22Rv1 (cell line): ENCODE results near the gene CD14.
A peak's percentile ranks its signal among the peaks of the same experiment; 100 is the strongest.
"Not testable (repeated sequence)": the region's sequence is repeated elsewhere in the genome, so short reads cannot be mapped to it uniquely, and the experiment has no call there.

Source experiments
- H3K27ac ChIP-seq: fragments of 450-650 bp; 2 replicates; pipeline ENCODE4 v1.5.1; 2017
- CTCF ChIP-seq: fragments of 450-650 bp; IDR thresholded peaks from 2 replicates; pipeline ENCODE4 v1.5.1; 2017; ENCODE audit warnings: mild to moderate bottlenecking
- ZFX ChIP-seq: fragments of 450-650 bp; IDR thresholded peaks from 2 replicates; pipeline ENCODE4 v1.6.1; 2017; ENCODE audit warnings: antibody characterized with exemption, borderline replicate concordance

Gene CD14

GRCh38 chr5:140671472-140672125, 38.6 kb upstream of the CD14 start:
- H3K27ac ChIP-seq: no peak overlapping the region
- TF ChIP-seq ZFX (no peak), CTCF (no peak)

GRCh38 chr5:140671035-140671434, 38.1 kb upstream of the CD14 start:
- not testable (repeated sequence) for H3K27ac ChIP-seq

GRCh38 chr5:140664359-140665119, 31.6 kb upstream of the CD14 start, which contains the start of gene WDR55:
Gene WDR55 (plus strand): TSS chr5:140664904. CDS start chr5:140664913, 9 bp downstream.
- TF ChIP-seq CTCF (no peak), ZFX (no peak)
- H3K27ac ChIP-seq: peak within 1 kb of the TSS; percentile 96

GRCh38 chr5:140664030-140664358, 31.0 kb upstream of the CD14 start:
- TF ChIP-seq ZFX: no peak
- TF ChIP-seq CTCF: no peak
- peak overlapping the region; percentile 96 for H3K27ac ChIP-seq

- not testable (repeated sequence) for H3K27ac ChIP-seq
These were observed 27.4 kb upstream of the CD14 start for GRCh38 chr5:140660371-140660770.

- TF ChIP-seq CTCF (no peak), ZFX (no peak)
- H3K27ac ChIP-seq: no peak overlapping the region
These were observed 25.9 kb upstream of the CD14 start for GRCh38 chr5:140658870-140659269.

- no peak for TF ChIP-seq CTCF
- no peak for TF ChIP-seq ZFX
These were observed 14.1 kb upstream of the CD14 start for GRCh38 chr5:140647042-140647419.

GRCh38 chr5:140642718-140643117, 9.7 kb upstream of the CD14 start:
- TF ChIP-seq CTCF (no peak), ZFX (no peak)
- H3K27ac ChIP-seq: no peak overlapping the region

More at GRCh38 chr5:140647042-140647419, 14.1 kb upstream of the CD14 start:
- peak overlapping the region; percentile 72 for H3K27ac ChIP-seq
